Right lobe of liver (tissue), 6 donors: Measurements from ENCODE around the gene LPAR2. TPM values are rescaled to one million over a fixed set of nuclear protein-coding genes. Genes with fewer than 3 reads are reported as not detected.

Experiments
- ATAC-seq, 4 donors: fragments of 200-7000 bp; cut with Tn5 transposase; one replicate each; pipeline ENCODE4 v1.9.1; 2020; ENCODE audit warnings: mild to moderate bottlenecking in 4 of 4, moderate library complexity in 4 of 4
- DNase-seq, 3 donors: peaks; one replicate each; pipeline ENCODE4 v3.0.0-alpha.2; 2020
- H3K27ac ChIP-seq, 3 donors: fragments of 200-600 bp; one replicate each; pipeline ENCODE4 v1.8.0; 2022
- H3K27me3 ChIP-seq, 2 donors: fragments of 200-600 bp; one replicate each; pipeline ENCODE4 v1.8.0; 2022
- H3K36me3 ChIP-seq, 4 donors: fragments of 200-600 bp; sonication (generic) in 1 of 4; one replicate each; pipeline versions ENCODE4 v1.5.1 to v1.8.0; 2017 to 2022; ENCODE audit warnings: control low read depth in 1 of 4
- H3K4me1 ChIP-seq, 4 donors: fragments of 200-600 bp; sonication (generic) in 1 of 4; one replicate each; pipeline versions ENCODE4 v1.5.1 to v1.8.0; 2017 to 2022; ENCODE audit warnings: control low read depth in 1 of 4
- H3K4me3 ChIP-seq, 3 donors: fragments of 200-600 bp; one replicate each; pipeline ENCODE4 v1.8.0; 2022
- H3K9me3 ChIP-seq, 4 donors: fragments of 200-600 bp; sonication (generic) in 1 of 4; one replicate each; pipeline versions ENCODE4 v1.5.1 to v1.8.0; 2017 to 2022; ENCODE audit warnings: control low read depth in 1 of 4
- POLR2A ChIP-seq: fragments of 450-650 bp; IDR thresholded peaks from one replicate; pipeline ENCODE4 v1.6.1; 2017; ENCODE audit warnings: antibody characterized with exemption, mild to moderate bottlenecking
- WGBS: methylation state at CpG from one replicate; pipeline ENCODE4 v1.1.6; 2018; ENCODE audit warnings: low coverage, low lambda C conversion rate; ENCODE audit not compliant: insufficient coverage; ENCODE audit errors: missing lambda C conversion rate; 5-methylcytosine and 5-hydroxymethylcytosine counted together
- intact Hi-C, 2 donors: fragments of 100-400 bp; cut with DNase I; formaldehyde crosslinking; loops; one replicate each; pipeline versions ENCODE4 v1.11.2 to v1.14.1; 2022
- total RNA-seq, 6 experiments: library from RNA; depleted of rRNA in 2 of 6; stranded (reverse); fragments of >200 nt in 2 of 6; fragmentation: NEBNext Ultra II Directional in 3 of 6; extraction: Animal tissue kit (Norgen Biotek cat#: 25700) in 3 of 6; gene quantifications; one replicate each; pipeline versions ENCODE4 v1.1.0 to v1.2.4, GENCODE V29; 2016 to 2023
- TF ChIP-seq, protein P1 (sequence below), 4 donors: fragments of 200-600 bp in 3 of 4; fragments of 450-650 bp in 1 of 4; IDR thresholded peaks; one replicate each; pipeline versions ENCODE4 v1.5.1 to v1.8.0; 2016 to 2022; ENCODE audit warnings: antibody characterized with exemption in 4 of 4, mild to moderate bottlenecking in 2 of 4
- donor health status: DM: no; HTN: yes; CAD: no.
- donor health status: DM: no; HTN: no; CAD: no.
- donor health status: DM: no; HTN: no; CAD: no.
- donor health status: DM: no; HTN: yes; CAD: no.
- donor health status: DM: no; HTN: yes; CAD: no.

LPAR2 gene
- total RNA-seq, 6 experiments from 2014 or later, result 1.7 to 2.7 (median 2.2) TPM

DNA sequence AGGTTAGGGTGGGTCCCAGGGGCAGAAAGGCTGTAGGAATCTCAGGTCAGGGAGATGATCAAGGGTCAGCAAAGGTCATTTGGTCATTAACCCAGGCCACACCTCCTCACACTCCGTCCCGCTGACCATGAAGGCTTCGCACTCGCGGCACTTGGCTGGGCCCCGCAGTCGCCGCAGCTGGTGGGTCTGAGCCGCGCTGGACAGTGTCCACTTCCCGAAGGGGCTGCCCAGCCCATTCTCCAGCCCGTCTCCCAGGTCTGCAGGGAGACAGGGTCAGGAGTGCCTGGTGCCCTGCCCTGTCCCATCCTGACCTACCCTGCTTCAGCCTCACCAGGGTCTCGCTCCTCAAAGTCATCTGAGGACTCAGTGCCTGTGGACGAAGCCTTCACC is 7.3 kb upstream of the LPAR2 start:
- no CpG with 5 or more reads among the region's 14 CpGs for WGBS
- H3K4me3 ChIP-seq, result no peak overlapping the region
- TF ChIP-seq POLR2A, result no peak
- TF ChIP-seq, protein P1, sequence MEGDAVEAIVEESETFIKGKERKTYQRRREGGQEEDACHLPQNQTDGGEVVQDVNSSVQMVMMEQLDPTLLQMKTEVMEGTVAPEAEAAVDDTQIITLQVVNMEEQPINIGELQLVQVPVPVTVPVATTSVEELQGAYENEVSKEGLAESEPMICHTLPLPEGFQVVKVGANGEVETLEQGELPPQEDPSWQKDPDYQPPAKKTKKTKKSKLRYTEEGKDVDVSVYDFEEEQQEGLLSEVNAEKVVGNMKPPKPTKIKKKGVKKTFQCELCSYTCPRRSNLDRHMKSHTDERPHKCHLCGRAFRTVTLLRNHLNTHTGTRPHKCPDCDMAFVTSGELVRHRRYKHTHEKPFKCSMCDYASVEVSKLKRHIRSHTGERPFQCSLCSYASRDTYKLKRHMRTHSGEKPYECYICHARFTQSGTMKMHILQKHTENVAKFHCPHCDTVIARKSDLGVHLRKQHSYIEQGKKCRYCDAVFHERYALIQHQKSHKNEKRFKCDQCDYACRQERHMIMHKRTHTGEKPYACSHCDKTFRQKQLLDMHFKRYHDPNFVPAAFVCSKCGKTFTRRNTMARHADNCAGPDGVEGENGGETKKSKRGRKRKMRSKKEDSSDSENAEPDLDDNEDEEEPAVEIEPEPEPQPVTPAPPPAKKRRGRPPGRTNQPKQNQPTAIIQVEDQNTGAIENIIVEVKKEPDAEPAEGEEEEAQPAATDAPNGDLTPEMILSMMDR (IDR thresholded peaks at IDR 0.05), result no peak
- no peak for ATAC-seq
- no peak for DNase-seq
- H3K27me3 ChIP-seq, result no peaks in the 10 kb centered on the region
- H3K36me3 ChIP-seq, result peaks cover 0 to 5% (median 0%) of the 10 kb centered on the region in 4 donors
- H3K4me1 ChIP-seq, result no peaks in the 10 kb centered on the region
- intact Hi-C loops, result no loop called here
- no peak overlapping the region for H3K27ac ChIP-seq
- H3K9me3 ChIP-seq, result no peaks in the 10 kb centered on the region

DNA sequence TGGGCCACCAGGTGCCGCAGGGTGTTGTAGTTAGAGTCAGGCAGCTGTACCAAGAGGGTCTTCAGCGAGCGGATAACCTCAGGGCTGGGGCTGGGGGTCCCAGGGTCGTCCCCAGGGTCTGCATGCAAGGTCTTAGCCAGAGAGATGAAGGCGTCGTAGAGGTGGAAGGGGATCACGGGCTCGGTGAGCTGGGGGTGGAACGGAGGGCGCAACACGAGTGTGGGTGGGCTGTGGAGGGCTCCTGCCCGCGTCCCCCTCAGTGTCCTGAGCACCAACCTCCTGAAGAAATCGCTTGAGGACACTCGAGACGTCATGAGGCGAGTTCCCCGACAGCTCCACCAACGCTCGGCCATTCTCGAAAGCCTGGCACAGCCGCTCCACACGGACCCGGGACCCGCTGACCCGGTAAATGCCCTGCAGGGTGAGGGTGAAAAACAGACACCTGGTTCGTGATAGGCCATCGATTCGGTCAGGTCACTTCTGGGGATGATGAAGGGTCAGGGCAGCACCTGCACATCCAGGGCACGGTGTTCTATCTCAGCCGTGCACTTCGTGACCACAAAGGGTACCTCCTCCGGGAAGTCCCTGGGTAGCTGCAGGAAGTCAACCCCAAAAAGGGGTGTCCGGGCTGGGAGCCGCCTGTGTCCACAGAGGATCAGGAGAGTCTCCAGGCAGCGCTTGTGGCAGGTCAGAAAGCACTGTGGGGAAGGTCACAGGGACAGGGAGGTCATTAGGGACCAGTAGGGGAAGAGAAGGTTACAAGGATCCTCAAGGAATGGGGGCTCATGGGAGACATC is 6.7 kb upstream of the LPAR2 start:
- TF ChIP-seq, protein P1 (IDR thresholded peaks at IDR 0.05), result no peak
- no peak for TF ChIP-seq POLR2A
- 92% methylated on average over 18 of the region's 36 CpGs for WGBS
- Histone ChIP-seq H3K36me3 (peaks cover 0 to 5% (median 0%) of the 10 kb centered on the region in 4 donors), H3K27me3 (no peaks in the 10 kb centered on the region), H3K4me1 (no peaks in the 10 kb centered on the region), H3K4me3 (no peak overlapping the region), H3K27ac (no peak overlapping the region), H3K9me3 (no peaks in the 10 kb centered on the region)
- ATAC-seq (no peak), DNase-seq (no peak)
- intact Hi-C loops, result no loop called here

DNA sequence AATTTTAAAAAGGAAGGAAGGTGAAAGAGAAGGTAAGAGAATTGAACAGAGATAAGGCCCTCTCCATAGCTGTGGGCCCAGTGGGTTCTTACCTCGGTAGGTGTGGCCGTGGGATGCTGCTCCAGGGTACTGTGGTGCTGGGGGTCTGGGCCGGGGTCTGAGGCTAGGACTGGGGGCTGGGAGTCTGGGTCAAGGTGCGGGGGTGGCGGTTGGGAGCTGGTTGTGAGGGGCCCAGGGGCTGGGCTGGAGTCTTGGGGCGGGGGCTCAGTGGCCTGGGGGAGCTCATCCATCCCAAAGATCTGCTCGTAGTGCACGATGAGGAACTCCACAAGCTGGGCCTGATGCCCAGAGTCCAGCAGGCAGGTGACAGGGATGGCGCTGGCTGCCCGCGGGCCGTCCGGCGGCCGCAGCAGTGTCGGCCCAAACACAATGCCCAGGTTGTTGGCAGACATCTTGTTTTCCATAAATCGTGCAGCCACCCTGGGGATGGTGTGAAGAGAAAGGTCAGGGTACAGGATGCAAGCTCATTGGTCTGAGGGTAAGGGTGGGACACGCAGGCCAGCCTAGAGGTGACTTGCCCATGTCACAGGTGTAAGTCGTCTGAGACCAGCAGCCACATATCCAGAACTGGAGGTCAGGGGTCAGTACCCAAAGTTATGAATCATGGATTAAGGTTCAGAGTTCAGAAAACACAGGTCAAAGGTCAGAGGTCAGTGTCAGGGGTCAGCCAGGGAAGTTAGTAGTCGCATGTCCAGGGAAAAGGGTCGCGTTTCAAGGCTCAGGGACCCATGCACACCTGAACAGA is 5.9 kb upstream of the LPAR2 start:
- Histone ChIP-seq H3K4me1 (no peaks in the 10 kb centered on the region), H3K27ac (no peak overlapping the region), H3K36me3 (peaks cover 0 to 5% (median 0%) of the 10 kb centered on the region in 4 donors), H3K27me3 (no peaks in the 10 kb centered on the region), H3K9me3 (no peaks in the 10 kb centered on the region), H3K4me3 (no peak overlapping the region)
- 90% methylated on average over 7 of the region's 22 CpGs for WGBS
- TF ChIP-seq, protein P1 (IDR thresholded peaks at IDR 0.05), result no peak
- no peak for TF ChIP-seq POLR2A
- ATAC-seq, result no peak
- DNase-seq, result no peak
- intact Hi-C loops, result no loop called here

DNA sequence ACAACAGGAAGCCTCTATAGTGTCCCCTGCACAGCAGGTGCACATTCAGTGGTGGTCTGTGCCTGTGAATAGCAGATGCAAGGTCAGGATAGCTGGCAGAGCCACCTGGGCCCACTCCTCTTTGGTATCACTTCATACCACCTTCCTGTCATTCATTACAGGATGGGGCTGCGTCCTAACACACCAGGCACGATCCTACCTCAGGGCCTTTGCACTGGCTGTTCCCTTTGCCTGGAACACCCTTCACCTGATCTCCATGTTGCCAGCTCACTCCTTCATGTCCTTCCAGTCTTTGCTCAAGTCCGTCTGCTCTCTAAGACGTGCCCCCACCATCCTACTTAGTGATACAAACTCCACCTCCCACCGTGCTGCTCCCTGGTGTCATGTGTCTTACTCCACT is 4.6 kb upstream of the LPAR2 start:
- TF ChIP-seq, protein P1 (IDR thresholded peaks at IDR 0.05), result no peak
- Histone ChIP-seq H3K36me3 (peaks cover 0 to 5% (median 0%) of the 10 kb centered on the region in 4 donors), H3K4me3 (no peak overlapping the region), H3K27me3 (no peaks in the 10 kb centered on the region), H3K27ac (no peak overlapping the region), H3K4me1 (peaks cover 0 to 10% (median 0%) of the 10 kb centered on the region in 4 donors), H3K9me3 (no peaks in the 10 kb centered on the region)
- ATAC-seq, result no peak
- no peak for DNase-seq
- 88% methylated on average over 3 of the region's 5 CpGs for WGBS
- intact Hi-C loops, result no loop called here
